OCI-LY1 (cell line): Measurements from ENCODE around the gene TMEM52.
A peak's percentile ranks its signal among the peaks of the same experiment; 100 is the strongest.

Experiments
- H2AFZ ChIP-seq: fragments of 200-600 bp; sonication (generic), shearing (Covaris generic); 2 replicates; pipeline ENCODE4 v1.6.0; 2014; ENCODE audit warnings: antibody characterized with exemption, mild to moderate bottlenecking, low read length
- H3F3A ChIP-seq: fragments of 200-600 bp; sonication (generic), shearing (Covaris generic); 2 replicates; pipeline ENCODE4 v1.6.0; 2014; ENCODE audit warnings: mild to moderate bottlenecking, antibody characterized with exemption, low read length, moderate library complexity; ENCODE audit not compliant: insufficient read depth
- H3K27ac ChIP-seq: fragments of 200-600 bp; sonication (generic); 2 replicates; pipeline ENCODE4 v1.5.1; 2014; ENCODE audit warnings: low read length, mixed run types, mild to moderate bottlenecking, low read depth; ENCODE audit not compliant: poor library complexity, severe bottlenecking
- H3K27me3 ChIP-seq: fragments of 200-600 bp; sonication (generic); 2 replicates; pipeline ENCODE4 v1.6.0; 2014; ENCODE audit warnings: antibody characterized with exemption, mild to moderate bottlenecking, low read length, moderate library complexity; ENCODE audit not compliant: insufficient read depth
- H3K36me3 ChIP-seq: fragments of 200-600 bp; sonication (generic); 2 replicates; pipeline ENCODE4 v1.6.1; 2014; ENCODE audit warnings: mild to moderate bottlenecking, antibody characterized with exemption, low read length, moderate library complexity, mixed read lengths; ENCODE audit not compliant: insufficient read depth
- H3K4me1 ChIP-seq: fragments of 200-600 bp; sonication (generic); 2 replicates; pipeline ENCODE4 v1.5.1; 2014; ENCODE audit warnings: mild to moderate bottlenecking, low read length, moderate library complexity; ENCODE audit not compliant: insufficient read depth, severe bottlenecking
- H3K4me2 ChIP-seq: fragments of 200-600 bp; sonication (generic), shearing (Covaris generic); 2 replicates; pipeline ENCODE4 v1.6.1; 2014; ENCODE audit warnings: low read length
- H3K4me3 ChIP-seq: fragments of 200-600 bp; sonication (generic); 2 replicates; pipeline ENCODE4 v1.5.1; 2014; ENCODE audit warnings: low read length, low read depth, mild to moderate bottlenecking, mixed read lengths; ENCODE audit not compliant: poor library complexity, severe bottlenecking
- H3K79me2 ChIP-seq: fragments of 200-600 bp; shearing (Covaris generic); 2 replicates; pipeline ENCODE4 v1.6.1; 2016; ENCODE audit warnings: mixed run types, low read length, mixed read lengths; ENCODE audit not compliant: insufficient read depth
- H3K9ac ChIP-seq: fragments of 200-600 bp; sonication (generic), shearing (Covaris generic); 2 replicates; pipeline ENCODE4 v1.6.1; 2014; ENCODE audit warnings: mild to moderate bottlenecking, low read length, mixed read lengths
- H3K9me2 ChIP-seq: fragments of 200-600 bp; sonication (generic), shearing (Covaris generic); 2 replicates; pipeline ENCODE4 v1.6.1; 2014; ENCODE audit warnings: low read depth, mild to moderate bottlenecking, low read length, mixed read lengths
- H3K9me3 ChIP-seq: fragments of 200-600 bp; shearing (Covaris generic); 2 replicates; pipeline ENCODE4 v1.6.1; 2014; ENCODE audit warnings: low read length, mixed read lengths
- H4K20me1 ChIP-seq: fragments of 200-600 bp; sonication (generic), shearing (Covaris generic); 2 replicates; pipeline ENCODE4 v1.6.0; 2016; ENCODE audit warnings: mild to moderate bottlenecking, low read length; ENCODE audit not compliant: insufficient read depth
- CTCF ChIP-seq: fragments of 200-600 bp; sonication (generic), shearing (Covaris generic); IDR thresholded peaks from 2 replicates; pipeline ENCODE4 v1.5.1; 2017; ENCODE audit warnings: mild to moderate bottlenecking, antibody characterized with exemption, low read length, moderate library complexity, mixed read lengths
- EZH2 ChIP-seq: fragments of 200-600 bp; sonication (generic), shearing (Covaris generic); IDR thresholded peaks from 2 replicates; pipeline ENCODE4 v1.8.0; 2017; ENCODE audit warnings: borderline replicate concordance, mixed run types, mild to moderate bottlenecking, antibody characterized with exemption, low read length, moderate library complexity, mixed read lengths

Gene TMEM52

GRCh38 chr1:1898246-1898933 is 20.7 kb downstream of the TMEM52 start:
- no peaks in the 10 kb centered on the region for H3K36me3 ChIP-seq
- no peaks in the 10 kb centered on the region for H3K9me2 ChIP-seq
- H4K20me1 ChIP-seq: no peaks in the 10 kb centered on the region
- peaks cover 6% of the 10 kb centered on the region; the same call in 1 of the 2 replicates for H3F3A ChIP-seq
- peaks cover 86% of the 10 kb centered on the region for H3K4me1 ChIP-seq
- no peak overlapping the region for H3K9ac ChIP-seq
- peak overlapping the region; percentile 98 for H3K27ac ChIP-seq
- H2AFZ ChIP-seq: no peak overlapping the region
- no peak overlapping the region for H3K4me3 ChIP-seq
- H3K79me2 ChIP-seq: no peaks in the 10 kb centered on the region
- H3K27me3 ChIP-seq: no peaks in the 10 kb centered on the region
- TF ChIP-seq EZH2 (no peak), CTCF (no peak)
- H3K4me2 ChIP-seq: peak overlapping the region; percentile 24
- H3K9me3 ChIP-seq: 0 out of 2 replicates have a peak, but pooled peaks cover 4% of the 10 kb centered on the region

GRCh38 chr1:1895456-1896336 is 23.4 kb downstream of the TMEM52 start:
- no peaks in the 10 kb centered on the region for H3K36me3 ChIP-seq
- peak overlapping the region; percentile 0 for H3K4me3 ChIP-seq
- H4K20me1 ChIP-seq: no peaks in the 10 kb centered on the region
- H3K4me1 ChIP-seq: peaks cover 86% of the 10 kb centered on the region
- no peaks in the 10 kb centered on the region for H3K9me2 ChIP-seq
- H3F3A ChIP-seq: peaks cover 6% of the 10 kb centered on the region; the same call in 1 of the 2 replicates
- peak overlapping the region; percentile 48 for H3K4me2 ChIP-seq
- H3K79me2 ChIP-seq: no peaks in the 10 kb centered on the region
- no peaks in the 10 kb centered on the region for H3K9me3 ChIP-seq
- TF ChIP-seq CTCF (no peak), EZH2 (no peak)
- H2AFZ ChIP-seq: no peak overlapping the region
- peak overlapping the region; percentile 55 for H3K9ac ChIP-seq
- H3K27ac ChIP-seq: peak overlapping the region; percentile 98
- H3K27me3 ChIP-seq: no peaks in the 10 kb centered on the region

- H3K4me3 ChIP-seq: peak overlapping the region; percentile 0
- peak overlapping the region; percentile 55 for H3K9ac ChIP-seq
- H3K9me3 ChIP-seq: no peaks in the 10 kb centered on the region
- TF ChIP-seq CTCF (no peak), EZH2 (no peak)
- no peak overlapping the region for H2AFZ ChIP-seq
- peak overlapping the region; percentile 48 for H3K4me2 ChIP-seq
- H4K20me1 ChIP-seq: no peaks in the 10 kb centered on the region
- H3K27me3 ChIP-seq: no peaks in the 10 kb centered on the region
- no peaks in the 10 kb centered on the region for H3K36me3 ChIP-seq
- H3K9me2 ChIP-seq: no peaks in the 10 kb centered on the region
- H3K27ac ChIP-seq: peak overlapping the region; percentile 98
- peaks cover 81% of the 10 kb centered on the region for H3K4me1 ChIP-seq
- H3K79me2 ChIP-seq: peaks cover 2% of the 10 kb centered on the region
- peaks cover 6% of the 10 kb centered on the region; the same call in 1 of the 2 replicates for H3F3A ChIP-seq
These were observed 24.0 kb downstream of the TMEM52 start for GRCh38 chr1:1895060-1895418.
